GM21423 (cell line): ENCODE data around the gene CYP4F22.
"Not testable (repeated sequence)": the region's sequence is repeated elsewhere in the genome, so short reads cannot be mapped to it uniquely, and the experiment has no call there.

Experiments used
- ATAC-seq: cut with Tn5 transposase; IDR thresholded peaks from one replicate; pipeline ENCODE4 v1.9.1; 2021; ENCODE audit warnings: mild to moderate bottlenecking, moderate library complexity; ENCODE audit not compliant: unreplicated experiment

The CYP4F22 gene

GRCh38 chr19:15564534-15565168, 56.3 kb downstream of the CYP4F22 start:
- no peak for ATAC-seq

- ATAC-seq, result no peak
Observed at GRCh38 chr19:15570420-15570819, 62.1 kb downstream of the CYP4F22 start.

- ATAC-seq, result no peak
Observed at GRCh38 chr19:15575406-15575805, 67.1 kb downstream of the CYP4F22 start.

GRCh38 chr19:15576526-15577156, 68.3 kb downstream of the CYP4F22 start:
- no peak for ATAC-seq

DNA sequence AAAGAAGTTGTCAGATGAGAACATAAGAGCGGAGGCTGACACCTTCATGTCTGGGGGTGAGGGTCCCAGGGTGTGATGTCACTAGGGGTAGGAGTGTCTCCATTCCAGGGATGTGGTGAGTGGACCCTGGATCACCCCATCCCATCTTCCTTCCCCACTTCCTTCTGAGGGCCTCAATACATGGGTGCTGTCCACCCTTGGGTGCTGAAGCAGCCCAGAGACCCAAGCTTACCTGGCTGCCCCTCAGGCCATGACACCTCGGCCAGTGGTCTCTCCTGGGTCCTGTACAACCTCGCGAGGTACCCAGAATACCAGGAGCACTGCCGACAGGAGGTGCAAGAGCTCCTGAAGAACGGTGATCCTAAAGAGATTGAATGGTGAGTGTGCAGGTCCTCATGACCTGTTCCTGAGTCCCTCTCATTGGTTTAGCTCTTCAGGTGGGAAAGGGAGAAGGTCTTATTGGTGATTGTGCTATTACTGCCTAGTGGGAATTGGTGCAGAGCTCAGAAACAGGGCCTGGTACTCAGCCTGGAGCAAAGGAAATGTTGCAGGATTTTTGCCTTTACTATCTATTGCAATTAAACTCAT, 69.0 kb downstream of the CYP4F22 start:
- ATAC-seq, result no peak

- no peak for ATAC-seq
Observed at GRCh38 chr19:15583346-15583745, 75.0 kb downstream of the CYP4F22 start.

DNA sequence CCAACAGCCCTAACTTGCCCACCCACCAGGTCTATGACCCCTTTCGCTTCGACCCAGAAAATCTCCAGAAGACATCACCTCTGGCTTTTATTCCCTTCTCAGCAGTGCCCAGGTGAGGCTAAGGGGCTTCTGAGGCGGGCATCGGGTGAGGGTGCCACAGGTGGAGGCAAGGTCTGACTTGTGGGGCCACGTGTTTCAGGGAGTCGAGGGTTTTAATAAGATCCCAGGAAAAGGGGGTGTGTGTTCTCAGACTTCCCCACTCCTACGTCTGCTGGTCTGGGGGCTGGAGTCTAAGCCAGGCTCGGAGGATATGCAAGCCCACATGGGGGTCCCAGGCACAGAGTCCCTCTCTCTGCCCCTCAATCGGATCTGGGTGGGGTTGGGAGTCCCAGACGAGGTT, 75.8 kb downstream of the CYP4F22 start:
- no peak for ATAC-seq

GRCh38 chr19:15584541-15585115, 76.3 kb downstream of the CYP4F22 start:
- ATAC-seq, result no peak

- no peak for ATAC-seq
Observed at GRCh38 chr19:15587663-15588062, 79.3 kb downstream of the CYP4F22 start.

GRCh38 chr19:15588265-15588664, 79.9 kb downstream of the CYP4F22 start:
- no peak for ATAC-seq

GRCh38 chr19:15589760-15590451, 81.6 kb downstream of the CYP4F22 start:
- ATAC-seq, result no peak

DNA sequence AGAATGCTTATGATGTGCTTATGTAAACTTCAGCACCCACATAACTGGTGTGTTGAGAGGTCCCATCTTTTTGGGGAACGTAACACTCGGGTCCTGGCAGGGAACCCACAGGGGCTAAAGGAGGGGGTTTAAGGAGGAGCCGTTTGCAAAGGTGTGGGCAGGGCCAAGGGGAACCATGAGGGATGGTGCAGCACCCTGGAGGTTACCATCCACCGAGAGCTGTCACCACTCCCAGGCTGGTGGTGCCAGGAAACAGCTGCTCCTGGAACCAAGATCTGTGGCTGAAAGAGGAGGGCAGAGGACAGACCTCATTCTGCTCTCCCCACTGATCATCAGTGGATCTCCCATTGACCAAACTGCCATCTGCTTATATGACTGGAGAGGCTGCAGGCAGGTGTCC, 83.5 kb downstream of the CYP4F22 start:
- ATAC-seq, result no peak

DNA sequence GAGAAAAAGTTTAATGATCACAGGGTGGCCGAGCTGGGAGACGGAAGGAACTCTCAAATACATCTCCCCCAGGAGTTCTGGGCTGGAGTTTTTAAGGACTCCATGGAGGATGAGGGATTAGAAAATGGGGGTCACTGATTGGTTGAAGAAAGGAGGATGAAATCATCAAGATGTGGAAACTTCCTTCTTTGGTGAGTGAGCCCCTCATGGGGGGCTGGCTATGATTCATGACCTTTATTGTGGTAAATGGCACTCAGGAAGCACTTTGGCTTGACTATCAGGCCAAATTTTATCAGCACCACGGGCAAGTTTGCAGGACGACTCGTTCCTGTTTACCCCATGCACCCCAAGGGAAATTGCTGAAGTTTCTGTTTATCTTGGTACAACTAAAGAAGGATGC, 84.2 kb downstream of the CYP4F22 start:
- not testable (repeated sequence) for ATAC-seq

GRCh38 chr19:15593766-15594165, 85.4 kb downstream of the CYP4F22 start:
- not testable (repeated sequence) for ATAC-seq

- no peak for ATAC-seq
Observed at GRCh38 chr19:15595069-15595468, 86.7 kb downstream of the CYP4F22 start.
